ENCODE data around the gene PNMT.

Gene PNMT

GRCh38 chr17:39634384-39634871 is 33.8 kb upstream of the PNMT start:
- peaks cover 8% of the 10 kb centered on the region for H3K4me1 ChIP-seq (ENCODE audit: control insufficient read depth, insufficient read depth, low read length)
- WGBS (ENCODE audit: insufficient coverage, insufficient read length) = no CpG with 5 or more reads among the region's 2 CpGs
- no peaks in the 10 kb centered on the region for H3K27me3 ChIP-seq (ENCODE audit: control insufficient read depth, insufficient read depth, low read length)
- H3K36me3 ChIP-seq (ENCODE audit: control insufficient read depth, insufficient read depth, low read length) = no peaks in the 10 kb centered on the region
- H3K27ac ChIP-seq (ENCODE audit: low read length) = no peak overlapping the region
- no peak overlapping the region for H3K4me3 ChIP-seq (ENCODE audit: low read length)
- DNase-seq (ENCODE audit: low read depth, low spot score) = no peak
- no peaks in the 10 kb centered on the region for H3K9me3 ChIP-seq (ENCODE audit: control insufficient read depth, insufficient read depth, low read length)

GRCh38 chr17:39635614-39636176 is 32.6 kb upstream of the PNMT start:
- no peaks in the 10 kb centered on the region for H3K27me3 ChIP-seq (ENCODE audit: control insufficient read depth, insufficient read depth, low read length)
- H3K9me3 ChIP-seq (ENCODE audit: control insufficient read depth, insufficient read depth, low read length) = no peaks in the 10 kb centered on the region
- no peaks in the 10 kb centered on the region for H3K36me3 ChIP-seq (ENCODE audit: control insufficient read depth, insufficient read depth, low read length)
- H3K27ac ChIP-seq (ENCODE audit: low read length) = no peak overlapping the region
- H3K4me1 ChIP-seq (ENCODE audit: control insufficient read depth, insufficient read depth, low read length) = peaks cover 8% of the 10 kb centered on the region
- no CpG with 5 or more reads among the region's 8 CpGs for WGBS (ENCODE audit: insufficient coverage, insufficient read length)
- H3K4me3 ChIP-seq (ENCODE audit: low read length) = no peak overlapping the region
- no peak for DNase-seq (ENCODE audit: low read depth, low spot score)

GRCh38 chr17:39636587-39636926 is 31.7 kb upstream of the PNMT start:
- WGBS (ENCODE audit: insufficient coverage, insufficient read length) = no CpG with 5 or more reads among the region's 6 CpGs
- H3K4me3 ChIP-seq (ENCODE audit: low read length) = peak overlapping the region; percentile 71; the same call in 1 of the 2 replicates
- no peak overlapping the region for H3K27ac ChIP-seq (ENCODE audit: low read length)
- no peaks in the 10 kb centered on the region for H3K36me3 ChIP-seq (ENCODE audit: control insufficient read depth, insufficient read depth, low read length)
- H3K9me3 ChIP-seq (ENCODE audit: control insufficient read depth, insufficient read depth, low read length) = no peaks in the 10 kb centered on the region
- no peaks in the 10 kb centered on the region for H3K27me3 ChIP-seq (ENCODE audit: control insufficient read depth, insufficient read depth, low read length)
- DNase-seq (ENCODE audit: low read depth, low spot score) = no peak
- H3K4me1 ChIP-seq (ENCODE audit: control insufficient read depth, insufficient read depth, low read length) = peaks cover 8% of the 10 kb centered on the region

- H3K4me1 ChIP-seq (ENCODE audit: control insufficient read depth, insufficient read depth, low read length) = peaks cover 5% of the 10 kb centered on the region
- peak within 1 kb of the TSS; percentile 71; the same call in 1 of the 2 replicates for H3K4me3 ChIP-seq (ENCODE audit: low read length)
- H3K27ac ChIP-seq (ENCODE audit: low read length) = no peak within 1 kb of the TSS
- H3K27me3 ChIP-seq (ENCODE audit: control insufficient read depth, insufficient read depth, low read length) = no peaks in the 10 kb centered on the region
- no CpG with 5 or more reads among the region's 69 CpGs for WGBS (ENCODE audit: insufficient coverage, insufficient read length)
- H3K9me3 ChIP-seq (ENCODE audit: control insufficient read depth, insufficient read depth, low read length) = no peaks in the 10 kb centered on the region
- H3K36me3 ChIP-seq (ENCODE audit: control insufficient read depth, insufficient read depth, low read length) = no peaks in the 10 kb centered on the region
- DNase-seq (ENCODE audit: low read depth, low spot score) = no peak
Measured at GRCh38 chr17:39636927-39637736, 31.1 kb upstream of the PNMT start, which contains the start of gene STARD3. TSS of gene STARD3 (plus strand) at chr17:39637144. CDS start at chr17:39653532, 16,388 bp downstream.

- H3K27me3 ChIP-seq (ENCODE audit: control insufficient read depth, insufficient read depth, low read length) = no peaks in the 10 kb centered on the region
- no peak overlapping the region for H3K27ac ChIP-seq (ENCODE audit: low read length)
- no peaks in the 10 kb centered on the region for H3K36me3 ChIP-seq (ENCODE audit: control insufficient read depth, insufficient read depth, low read length)
- no peaks in the 10 kb centered on the region for H3K9me3 ChIP-seq (ENCODE audit: control insufficient read depth, insufficient read depth, low read length)
- H3K4me1 ChIP-seq (ENCODE audit: control insufficient read depth, insufficient read depth, low read length) = peaks cover 7% of the 10 kb centered on the region
- no peak for DNase-seq (ENCODE audit: low read depth, low spot score)
- WGBS (ENCODE audit: insufficient coverage, insufficient read length) = no CpG with 5 or more reads among the region's 7 CpGs
- no peak overlapping the region for H3K4me3 ChIP-seq (ENCODE audit: low read length)
Measured at GRCh38 chr17:39638317-39638716, 29.9 kb upstream of the PNMT start.

GRCh38 chr17:39639043-39639442 is 29.2 kb upstream of the PNMT start:
- Histone ChIP-seq H3K9me3 (ENCODE audit: control insufficient read depth, insufficient read depth, low read length) (no peaks in the 10 kb centered on the region), H3K27me3 (ENCODE audit: control insufficient read depth, insufficient read depth, low read length) (no peaks in the 10 kb centered on the region), H3K4me3 (ENCODE audit: low read length) (no peak overlapping the region), H3K36me3 (ENCODE audit: control insufficient read depth, insufficient read depth, low read length) (no peaks in the 10 kb centered on the region), H3K27ac (ENCODE audit: low read length) (no peak overlapping the region), H3K4me1 (ENCODE audit: control insufficient read depth, insufficient read depth, low read length) (peaks cover 8% of the 10 kb centered on the region; the same call in 1 of the 2 replicates)
- no peak for DNase-seq (ENCODE audit: low read depth, low spot score)
- WGBS (ENCODE audit: insufficient coverage, insufficient read length) = no CpG with 5 or more reads among the region's 2 CpGs

GRCh38 chr17:39639566-39640458 is 28.4 kb upstream of the PNMT start:
- Histone ChIP-seq H3K9me3 (ENCODE audit: control insufficient read depth, insufficient read depth, low read length) (no peaks in the 10 kb centered on the region), H3K4me1 (ENCODE audit: control insufficient read depth, insufficient read depth, low read length) (peaks cover 9% of the 10 kb centered on the region; the same call in 1 of the 2 replicates), H3K4me3 (ENCODE audit: low read length) (no peak overlapping the region), H3K27ac (ENCODE audit: low read length) (no peak overlapping the region), H3K36me3 (ENCODE audit: control insufficient read depth, insufficient read depth, low read length) (no peaks in the 10 kb centered on the region), H3K27me3 (ENCODE audit: control insufficient read depth, insufficient read depth, low read length) (no peaks in the 10 kb centered on the region)
- no peak for DNase-seq (ENCODE audit: low read depth, low spot score)
- no CpG with 5 or more reads among the region's 11 CpGs for WGBS (ENCODE audit: insufficient coverage, insufficient read length)

- WGBS (ENCODE audit: insufficient coverage, insufficient read length) = no CpG with 5 or more reads among the region's 4 CpGs
- H3K9me3 ChIP-seq (ENCODE audit: control insufficient read depth, insufficient read depth, low read length) = no peaks in the 10 kb centered on the region
- DNase-seq (ENCODE audit: low read depth, low spot score) = no peak
- no peaks in the 10 kb centered on the region for H3K27me3 ChIP-seq (ENCODE audit: control insufficient read depth, insufficient read depth, low read length)
- H3K27ac ChIP-seq (ENCODE audit: low read length) = no peak overlapping the region
- H3K4me1 ChIP-seq (ENCODE audit: control insufficient read depth, insufficient read depth, low read length) = peaks cover 9% of the 10 kb centered on the region; the same call in 1 of the 2 replicates
- H3K36me3 ChIP-seq (ENCODE audit: control insufficient read depth, insufficient read depth, low read length) = no peaks in the 10 kb centered on the region
- no peak overlapping the region for H3K4me3 ChIP-seq (ENCODE audit: low read length)
Measured at GRCh38 chr17:39640591-39641031, 27.6 kb upstream of the PNMT start.

GRCh38 chr17:39641097-39641496 is 27.2 kb upstream of the PNMT start:
- H3K36me3 ChIP-seq (ENCODE audit: control insufficient read depth, insufficient read depth, low read length) = no peaks in the 10 kb centered on the region
- DNase-seq (ENCODE audit: low read depth, low spot score) = no peak
- H3K27me3 ChIP-seq (ENCODE audit: control insufficient read depth, insufficient read depth, low read length) = no peaks in the 10 kb centered on the region
- no peak overlapping the region for H3K4me3 ChIP-seq (ENCODE audit: low read length)
- no peaks in the 10 kb centered on the region for H3K9me3 ChIP-seq (ENCODE audit: control insufficient read depth, insufficient read depth, low read length)
- H3K27ac ChIP-seq (ENCODE audit: low read length) = no peak overlapping the region
- WGBS (ENCODE audit: insufficient coverage, insufficient read length) = no CpG with 5 or more reads among the region's 4 CpGs
- H3K4me1 ChIP-seq (ENCODE audit: control insufficient read depth, insufficient read depth, low read length) = peaks cover 7% of the 10 kb centered on the region; the same call in 1 of the 2 replicates

GRCh38 chr17:39641883-39642282 is 26.4 kb upstream of the PNMT start:
- no peak for DNase-seq (ENCODE audit: low read depth, low spot score)
- Histone ChIP-seq H3K4me3 (ENCODE audit: low read length) (no peak overlapping the region), H3K27ac (ENCODE audit: low read length) (no peak overlapping the region), H3K36me3 (ENCODE audit: control insufficient read depth, insufficient read depth, low read length) (no peaks in the 10 kb centered on the region), H3K27me3 (ENCODE audit: control insufficient read depth, insufficient read depth, low read length) (no peaks in the 10 kb centered on the region), H3K9me3 (ENCODE audit: control insufficient read depth, insufficient read depth, low read length) (no peaks in the 10 kb centered on the region), H3K4me1 (ENCODE audit: control insufficient read depth, insufficient read depth, low read length) (0 out of 2 replicates have a peak, but pooled peaks cover 6% of the 10 kb centered on the region)
- WGBS (ENCODE audit: insufficient coverage, insufficient read length) = no CpG with 5 or more reads among the region's 7 CpGs

All from iPS DF 6.9 (cell line).